HCT116 (cell line): ENCODE data around the gene TMEM252. TPM values are rescaled to one million over a fixed set of nuclear protein-coding genes. Genes with fewer than 3 reads are reported as not detected.

Experiments used
- ATAC-seq: fragments of 200-7000 bp; cut with Tn5 transposase; 2 replicates; pipeline ENCODE4 v1.9.1; 2020; ENCODE audit warnings: mild to moderate bottlenecking, moderate library complexity
- BruUV-seq: library from RNA; stranded (reverse); fragments of 400-500 nt; replicated peaks from 2 replicates; lab custom pipeline; 2021; lab: Mats Ljungman, UMichigan
- CTCF ChIA-PET: fragments of 300-600 bp; sonication (Branson Sonifier 250); formaldehyde crosslinking; loops from one replicate; lab custom pipeline; 2021; ENCODE audit warnings: antibody characterized with exemption; lab: Charles Lee
- POLR2A ChIA-PET: fragments of 300-600, 350-600 bp; sonication (Branson Sonifier 250); formaldehyde crosslinking; loops from one replicate; lab custom pipeline; 2021; ENCODE audit warnings: antibody characterized with exemption; lab: Charles Lee
- RAD21 ChIA-PET, 2 experiments: fragments of 300-600 bp; sonication (Branson Sonifier 250); formaldehyde crosslinking; loops; one replicate each; lab custom pipeline; 2023; ENCODE audit warnings: low total read pairs in 2 of 2; ENCODE audit not compliant: uncharacterized antibody in 2 of 2, unreplicated experiment in 2 of 2, low non-redundant PET in 1 of 2; lab: Charles Lee
- DNase-seq: peaks from one replicate; pipeline ENCODE4 v3.0.0-alpha.2; 2010; ENCODE audit warnings: low read depth, low spot score
- H2AFZ ChIP-seq: fragments of 200-600 bp; shearing (Covaris generic), sonication (generic); 2 replicates; pipeline ENCODE4 v1.6.1; 2017; ENCODE audit warnings: low read depth, mixed run types, mixed read lengths, antibody characterized with exemption, low read length; ENCODE audit not compliant: poor library complexity, severe bottlenecking
- H3K27ac ChIP-seq: 2 replicates; pipeline ENCODE4 v1.5.1; 2012; ENCODE audit warnings: low read depth, low read length
- H3K27me3 ChIP-seq: fragments of 200-600 bp; sonication (generic); 2 replicates; pipeline ENCODE4 v1.6.1; 2016; ENCODE audit warnings: mixed run types, low read length, mixed read lengths; ENCODE audit not compliant: insufficient read depth
- H3K36me3 ChIP-seq, 2 experiments: fragments of 200-500 bp in 1 of 2; fragments of 200-600 bp in 1 of 2; sonication (Bioruptor generic) in 1 of 2; sonication (generic) in 1 of 2; 2 replicates each; pipeline versions ENCODE4 v1.5.1 to v1.6.1; 2014 to 2016; ENCODE audit warnings: low read length in 2 of 2, inconsistent platforms in 1 of 2, mixed read lengths in 1 of 2, mixed run types in 1 of 2; ENCODE audit not compliant: insufficient read depth in 2 of 2, control insufficient read depth in 1 of 2
- H3K4me1 ChIP-seq, 2 experiments: fragments of 200-600 bp in 1 of 2; sonication (generic) in 1 of 2; 2 replicates each; pipeline versions ENCODE4 v1.5.1 to v1.6.1; 2012 to 2017; ENCODE audit warnings: low read length in 2 of 2, inconsistent platforms in 1 of 2, mild to moderate bottlenecking in 1 of 2, mixed read lengths in 1 of 2, mixed run types in 1 of 2, moderate library complexity in 1 of 2; ENCODE audit not compliant: insufficient read depth in 2 of 2, control insufficient read depth in 1 of 2
- H3K4me2 ChIP-seq: fragments of 200-600 bp; sonication (generic); 2 replicates; pipeline ENCODE4 v1.6.1; 2017; ENCODE audit warnings: mixed run types, low read length, mixed read lengths
- H3K4me3 ChIP-seq, 2 experiments: fragments of 200-600 bp in 1 of 2; sonication (generic) in 1 of 2; replicated peaks in 1 of 2; 2 replicates each; pipeline ENCODE4 v1.5.1; 2011 to 2016; ENCODE audit warnings: low read length in 2 of 2, control low read depth in 1 of 2, low read depth in 1 of 2, mild to moderate bottlenecking in 1 of 2, mixed read lengths in 1 of 2, mixed run types in 1 of 2
- H3K79me2 ChIP-seq: fragments of 200-600 bp; sonication (generic); 2 replicates; pipeline ENCODE4 v1.6.1; 2017; ENCODE audit warnings: mild to moderate bottlenecking, mixed run types, low read length, moderate library complexity, mixed read lengths; ENCODE audit not compliant: insufficient read depth
- H3K9ac ChIP-seq: fragments of 200-600 bp; sonication (generic); 2 replicates; pipeline ENCODE4 v1.6.1; 2016; ENCODE audit warnings: low read length, mixed read lengths
- H3K9me2 ChIP-seq: fragments of 200-600 bp; sonication (generic), shearing (Covaris generic); 2 replicates; pipeline ENCODE4 v1.6.1; 2017; ENCODE audit warnings: mixed run types, mild to moderate bottlenecking, moderate library complexity; ENCODE audit not compliant: insufficient read depth
- H3K9me3 ChIP-seq, 2 experiments: fragments of 200-500 bp in 1 of 2; fragments of 200-600 bp in 1 of 2; sonication (Bioruptor generic) in 1 of 2; sonication (generic) in 1 of 2; 2 replicates each; pipeline ENCODE4 v1.6.1; 2014 to 2017; ENCODE audit warnings: low read length in 2 of 2, mixed read lengths in 2 of 2, inconsistent platforms in 1 of 2, low read depth in 1 of 2, mild to moderate bottlenecking in 1 of 2, mixed run types in 1 of 2, moderate library complexity in 1 of 2; ENCODE audit not compliant: control insufficient read depth in 1 of 2, insufficient read depth in 1 of 2
- H4K20me1 ChIP-seq: fragments of 200-600 bp; sonication (generic), shearing (Covaris generic); 2 replicates; pipeline ENCODE4 v1.6.1; 2017; ENCODE audit warnings: mixed run types, mild to moderate bottlenecking, moderate library complexity; ENCODE audit not compliant: insufficient read depth
- CBX3 ChIP-seq: IDR thresholded peaks from 2 replicates; pipeline ENCODE4 v1.6.1; 2012; ENCODE audit warnings: low read depth
- EGR1 ChIP-seq: IDR thresholded peaks from 2 replicates; pipeline ENCODE4 v1.6.1; 2012; ENCODE audit warnings: low read depth
- ELF1 ChIP-seq: IDR thresholded peaks from 2 replicates; pipeline ENCODE4 v1.6.1; 2012; ENCODE audit warnings: low read depth, borderline replicate concordance
- EZH2 ChIP-seq: fragments of 200-600 bp; sonication (generic); IDR thresholded peaks from 2 replicates; pipeline ENCODE4 v1.6.1; 2017; ENCODE audit warnings: antibody characterized with exemption, mixed run types
- EZH2phosphoT487 ChIP-seq: fragments of 200-600 bp; IDR thresholded peaks from 2 replicates; pipeline ENCODE4 v1.6.1; 2018; ENCODE audit warnings: antibody characterized with exemption, borderline replicate concordance
- FOSL1 ChIP-seq: IDR thresholded peaks from 2 replicates; pipeline ENCODE4 v1.6.1; 2012; ENCODE audit warnings: low read depth
- JUND ChIP-seq: IDR thresholded peaks from 2 replicates; pipeline ENCODE4 v1.6.1; 2012
- POLR2A ChIP-seq: IDR thresholded peaks from 2 replicates; pipeline ENCODE4 v1.7.0; 2011; ENCODE audit warnings: borderline replicate concordance; ENCODE audit not compliant: insufficient read depth, insufficient read length; ENCODE audit errors: extremely low read depth
- POLR2AphosphoS5 ChIP-seq: IDR thresholded peaks from 2 replicates; pipeline ENCODE4 v1.6.1; 2011; ENCODE audit warnings: mild to moderate bottlenecking, low read depth, low read length, moderate library complexity
- SIN3A ChIP-seq: IDR thresholded peaks from 2 replicates; pipeline ENCODE4 v1.6.1; 2012; ENCODE audit warnings: low read depth
- SP1 ChIP-seq: IDR thresholded peaks from 2 replicates; pipeline ENCODE4 v1.6.1; 2012; ENCODE audit warnings: low read depth
- SRF ChIP-seq: IDR thresholded peaks from 2 replicates; pipeline ENCODE4 v1.6.1; 2012; ENCODE audit warnings: low read depth
- TCF7L2 ChIP-seq: IDR thresholded peaks from 2 replicates; pipeline ENCODE4 v1.7.0; 2011; ENCODE audit warnings: borderline replicate concordance, inconsistent platforms; ENCODE audit not compliant: insufficient read depth, insufficient read length; ENCODE audit errors: extremely low read depth
- ZFX ChIP-seq: fragments of 450-650 bp; IDR thresholded peaks from 2 replicates; pipeline ENCODE4 v1.6.1; 2017
- ZNF274 ChIP-seq: fragments of 200-500 bp; sonication (Bioruptor generic); IDR thresholded peaks from 2 replicates; pipeline ENCODE4 v1.6.1; 2014; ENCODE audit warnings: mild to moderate bottlenecking, low read depth, low read length, inconsistent platforms
- intact Hi-C: fragments of 100-400 bp; cut with micrococcal nuclease; formaldehyde crosslinking; loops from 2 replicates; pipeline ENCODE4 v1.10.0; 2022
- total RNA-seq: library from RNA; stranded (reverse); gene quantifications from one replicate; pipeline ENCODE4 v1.2.1, GENCODE V29; 2021; ENCODE audit not compliant: unreplicated experiment
- TF ChIP-seq, protein P1 (sequence below): IDR thresholded peaks from 2 replicates; pipeline ENCODE4 v1.6.1; 2012
- TF ChIP-seq, protein P2 (sequence below): IDR thresholded peaks from 2 replicates; pipeline ENCODE4 v1.6.1; 2011; ENCODE audit warnings: mild to moderate bottlenecking, low read length, moderate library complexity; ENCODE audit not compliant: insufficient replicate concordance; ENCODE audit errors: extremely low read depth
- TF ChIP-seq, protein P3 (sequence below), 3 experiments: fragments of 200-600 bp in 1 of 3; sonication (generic) in 1 of 3; IDR thresholded peaks in 2 of 3; conservative IDR thresholded peaks in 1 of 3; 2 replicates each; pipeline ENCODE4 v1.5.1; 2012 to 2017; ENCODE audit warnings: low read depth in 2 of 3, low read length in 2 of 3, antibody characterized with exemption in 1 of 3, borderline replicate concordance in 1 of 3, control low read depth in 1 of 3, mild to moderate bottlenecking in 1 of 3, mixed read lengths in 1 of 3, mixed run types in 1 of 3, moderate library complexity in 1 of 3; ENCODE audit not compliant: insufficient read depth in 1 of 3
- TF ChIP-seq, protein P4 (sequence below): IDR thresholded peaks from 2 replicates; pipeline ENCODE4 v1.6.1; 2012; ENCODE audit warnings: low read depth
- TF ChIP-seq, protein P5 (sequence below): IDR thresholded peaks from 2 replicates; pipeline ENCODE4 v1.6.1; 2012

Gene TMEM252
- total RNA-seq, 1 experiment from 2014 or later = not detected

DNA sequence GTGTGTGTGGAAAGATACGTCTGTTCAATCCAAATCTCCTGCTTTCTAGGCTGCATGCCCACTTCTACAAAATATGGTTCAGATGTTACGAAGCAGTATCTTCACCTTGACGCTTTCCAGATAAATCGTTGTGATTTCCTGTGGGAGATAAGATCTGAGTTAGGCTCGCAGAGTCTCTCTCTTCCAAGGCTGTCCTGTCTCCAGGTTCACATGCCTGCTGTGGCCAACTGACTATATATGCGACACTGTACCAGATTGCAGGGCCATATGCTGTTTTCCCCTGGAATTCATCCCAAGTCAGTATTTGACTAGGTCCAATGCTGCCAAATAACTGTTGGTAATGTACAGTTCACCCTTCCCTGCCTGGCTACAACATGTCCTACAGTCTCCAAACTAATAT, 47.9 kb downstream of the TMEM252 start:
- H3K79me2 ChIP-seq = no peaks in the 10 kb centered on the region
- DNase-seq = no peak
- H3K4me3 ChIP-seq = no peak overlapping the region
- H3K9me2 ChIP-seq = no peaks in the 10 kb centered on the region
- CTCF ChIA-PET = no interaction called here
- H3K9me3 ChIP-seq = no peaks in the 10 kb centered on the region
- intact Hi-C loops = loop anchor here (10.0 kb wide), 1 partner anchor 68 kb away; no protein-coding TSS in a partner anchor
- no peaks in the 10 kb centered on the region for H4K20me1 ChIP-seq
- POLR2A ChIA-PET = no interaction called here
- no peak for TF ChIP-seq JUND
- TF ChIP-seq, protein P1, sequence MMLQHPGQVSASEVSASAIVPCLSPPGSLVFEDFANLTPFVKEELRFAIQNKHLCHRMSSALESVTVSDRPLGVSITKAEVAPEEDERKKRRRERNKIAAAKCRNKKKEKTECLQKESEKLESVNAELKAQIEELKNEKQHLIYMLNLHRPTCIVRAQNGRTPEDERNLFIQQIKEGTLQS = no peak
- TF ChIP-seq FOSL1 = no peak
- TF ChIP-seq, protein P2, sequence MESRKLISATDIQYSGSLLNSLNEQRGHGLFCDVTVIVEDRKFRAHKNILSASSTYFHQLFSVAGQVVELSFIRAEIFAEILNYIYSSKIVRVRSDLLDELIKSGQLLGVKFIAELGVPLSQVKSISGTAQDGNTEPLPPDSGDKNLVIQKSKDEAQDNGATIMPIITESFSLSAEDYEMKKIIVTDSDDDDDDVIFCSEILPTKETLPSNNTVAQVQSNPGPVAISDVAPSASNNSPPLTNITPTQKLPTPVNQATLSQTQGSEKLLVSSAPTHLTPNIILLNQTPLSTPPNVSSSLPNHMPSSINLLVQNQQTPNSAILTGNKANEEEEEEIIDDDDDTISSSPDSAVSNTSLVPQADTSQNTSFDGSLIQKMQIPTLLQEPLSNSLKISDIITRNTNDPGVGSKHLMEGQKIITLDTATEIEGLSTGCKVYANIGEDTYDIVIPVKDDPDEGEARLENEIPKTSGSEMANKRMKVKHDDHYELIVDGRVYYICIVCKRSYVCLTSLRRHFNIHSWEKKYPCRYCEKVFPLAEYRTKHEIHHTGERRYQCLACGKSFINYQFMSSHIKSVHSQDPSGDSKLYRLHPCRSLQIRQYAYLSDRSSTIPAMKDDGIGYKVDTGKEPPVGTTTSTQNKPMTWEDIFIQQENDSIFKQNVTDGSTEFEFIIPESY = no peak
- no peak for TF ChIP-seq ZNF274
- TF ChIP-seq, protein P3, sequence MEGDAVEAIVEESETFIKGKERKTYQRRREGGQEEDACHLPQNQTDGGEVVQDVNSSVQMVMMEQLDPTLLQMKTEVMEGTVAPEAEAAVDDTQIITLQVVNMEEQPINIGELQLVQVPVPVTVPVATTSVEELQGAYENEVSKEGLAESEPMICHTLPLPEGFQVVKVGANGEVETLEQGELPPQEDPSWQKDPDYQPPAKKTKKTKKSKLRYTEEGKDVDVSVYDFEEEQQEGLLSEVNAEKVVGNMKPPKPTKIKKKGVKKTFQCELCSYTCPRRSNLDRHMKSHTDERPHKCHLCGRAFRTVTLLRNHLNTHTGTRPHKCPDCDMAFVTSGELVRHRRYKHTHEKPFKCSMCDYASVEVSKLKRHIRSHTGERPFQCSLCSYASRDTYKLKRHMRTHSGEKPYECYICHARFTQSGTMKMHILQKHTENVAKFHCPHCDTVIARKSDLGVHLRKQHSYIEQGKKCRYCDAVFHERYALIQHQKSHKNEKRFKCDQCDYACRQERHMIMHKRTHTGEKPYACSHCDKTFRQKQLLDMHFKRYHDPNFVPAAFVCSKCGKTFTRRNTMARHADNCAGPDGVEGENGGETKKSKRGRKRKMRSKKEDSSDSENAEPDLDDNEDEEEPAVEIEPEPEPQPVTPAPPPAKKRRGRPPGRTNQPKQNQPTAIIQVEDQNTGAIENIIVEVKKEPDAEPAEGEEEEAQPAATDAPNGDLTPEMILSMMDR (IDR thresholded peaks at IDR 0.05 in 2 of 3, conservative IDR thresholded peaks at IDR 0.05 in 1 of 3; ENCODE audit: borderline replicate concordance in 1 of 3, insufficient read depth in 1 of 3, low read depth in 2 of 3, low read length in 2 of 3) = no peak
- TF ChIP-seq POLR2AphosphoS5 = no peak
- no peak for TF ChIP-seq SP1
- TF ChIP-seq, protein P4, sequence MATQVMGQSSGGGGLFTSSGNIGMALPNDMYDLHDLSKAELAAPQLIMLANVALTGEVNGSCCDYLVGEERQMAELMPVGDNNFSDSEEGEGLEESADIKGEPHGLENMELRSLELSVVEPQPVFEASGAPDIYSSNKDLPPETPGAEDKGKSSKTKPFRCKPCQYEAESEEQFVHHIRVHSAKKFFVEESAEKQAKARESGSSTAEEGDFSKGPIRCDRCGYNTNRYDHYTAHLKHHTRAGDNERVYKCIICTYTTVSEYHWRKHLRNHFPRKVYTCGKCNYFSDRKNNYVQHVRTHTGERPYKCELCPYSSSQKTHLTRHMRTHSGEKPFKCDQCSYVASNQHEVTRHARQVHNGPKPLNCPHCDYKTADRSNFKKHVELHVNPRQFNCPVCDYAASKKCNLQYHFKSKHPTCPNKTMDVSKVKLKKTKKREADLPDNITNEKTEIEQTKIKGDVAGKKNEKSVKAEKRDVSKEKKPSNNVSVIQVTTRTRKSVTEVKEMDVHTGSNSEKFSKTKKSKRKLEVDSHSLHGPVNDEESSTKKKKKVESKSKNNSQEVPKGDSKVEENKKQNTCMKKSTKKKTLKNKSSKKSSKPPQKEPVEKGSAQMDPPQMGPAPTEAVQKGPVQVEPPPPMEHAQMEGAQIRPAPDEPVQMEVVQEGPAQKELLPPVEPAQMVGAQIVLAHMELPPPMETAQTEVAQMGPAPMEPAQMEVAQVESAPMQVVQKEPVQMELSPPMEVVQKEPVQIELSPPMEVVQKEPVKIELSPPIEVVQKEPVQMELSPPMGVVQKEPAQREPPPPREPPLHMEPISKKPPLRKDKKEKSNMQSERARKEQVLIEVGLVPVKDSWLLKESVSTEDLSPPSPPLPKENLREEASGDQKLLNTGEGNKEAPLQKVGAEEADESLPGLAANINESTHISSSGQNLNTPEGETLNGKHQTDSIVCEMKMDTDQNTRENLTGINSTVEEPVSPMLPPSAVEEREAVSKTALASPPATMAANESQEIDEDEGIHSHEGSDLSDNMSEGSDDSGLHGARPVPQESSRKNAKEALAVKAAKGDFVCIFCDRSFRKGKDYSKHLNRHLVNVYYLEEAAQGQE = no peak
- TF ChIP-seq, protein P5, sequence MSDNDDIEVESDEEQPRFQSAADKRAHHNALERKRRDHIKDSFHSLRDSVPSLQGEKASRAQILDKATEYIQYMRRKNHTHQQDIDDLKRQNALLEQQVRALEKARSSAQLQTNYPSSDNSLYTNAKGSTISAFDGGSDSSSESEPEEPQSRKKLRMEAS = no peak
- no peak for TF ChIP-seq CBX3
- TF ChIP-seq POLR2A = no peak
- TF ChIP-seq SRF = no peak
- TF ChIP-seq ELF1 = no peak
- no peak for TF ChIP-seq EGR1
- no peak for TF ChIP-seq EZH2phosphoT487
- no peak for TF ChIP-seq EZH2
- TF ChIP-seq ZFX = no peak
- no peak for TF ChIP-seq SIN3A
- no peak for TF ChIP-seq TCF7L2
- H3K27me3 ChIP-seq = peaks cover 49% of the 10 kb centered on the region
- H3K36me3 ChIP-seq = no peaks in the 10 kb centered on the region
- no peak overlapping the region for H2AFZ ChIP-seq
- no TSS peak for BruUV-seq
- H3K9ac ChIP-seq = no peak overlapping the region
- H3K27ac ChIP-seq = no peak overlapping the region
- no peak overlapping the region for H3K4me2 ChIP-seq
- no peak for ATAC-seq
- no peaks in the 10 kb centered on the region for H3K4me1 ChIP-seq
- RAD21 ChIA-PET = no interaction called here
